ENCODE measurements around the gene PRKRA.
"Not testable (repeated sequence)": the region's sequence is repeated elsewhere in the genome, so short reads cannot be mapped to it uniquely, and the experiment has no call there.

PRKRA gene

DNA sequence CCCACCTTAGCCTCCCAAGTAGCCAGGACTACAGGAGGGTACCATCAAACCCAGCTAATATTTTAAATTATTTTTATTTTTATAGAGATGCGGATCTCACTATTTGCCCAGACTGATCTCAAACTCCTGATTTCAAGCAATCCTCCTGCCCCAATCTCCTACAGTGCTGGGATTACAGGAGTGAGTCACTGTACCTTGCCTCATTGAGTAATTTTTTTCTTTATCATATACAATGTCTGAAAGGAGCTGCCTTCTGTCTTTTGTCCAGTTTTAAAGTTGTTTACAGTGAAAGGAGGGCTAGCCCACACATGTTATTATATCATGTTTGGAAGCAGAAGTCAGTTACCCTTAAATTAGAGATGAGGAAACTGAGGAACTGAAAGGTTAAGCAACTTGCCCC, 32.5 kb downstream of the PRKRA start:
- DNase-seq (ENCODE audit: low read depth): peak; percentile 80
- TF ChIP-seq, protein P1, sequence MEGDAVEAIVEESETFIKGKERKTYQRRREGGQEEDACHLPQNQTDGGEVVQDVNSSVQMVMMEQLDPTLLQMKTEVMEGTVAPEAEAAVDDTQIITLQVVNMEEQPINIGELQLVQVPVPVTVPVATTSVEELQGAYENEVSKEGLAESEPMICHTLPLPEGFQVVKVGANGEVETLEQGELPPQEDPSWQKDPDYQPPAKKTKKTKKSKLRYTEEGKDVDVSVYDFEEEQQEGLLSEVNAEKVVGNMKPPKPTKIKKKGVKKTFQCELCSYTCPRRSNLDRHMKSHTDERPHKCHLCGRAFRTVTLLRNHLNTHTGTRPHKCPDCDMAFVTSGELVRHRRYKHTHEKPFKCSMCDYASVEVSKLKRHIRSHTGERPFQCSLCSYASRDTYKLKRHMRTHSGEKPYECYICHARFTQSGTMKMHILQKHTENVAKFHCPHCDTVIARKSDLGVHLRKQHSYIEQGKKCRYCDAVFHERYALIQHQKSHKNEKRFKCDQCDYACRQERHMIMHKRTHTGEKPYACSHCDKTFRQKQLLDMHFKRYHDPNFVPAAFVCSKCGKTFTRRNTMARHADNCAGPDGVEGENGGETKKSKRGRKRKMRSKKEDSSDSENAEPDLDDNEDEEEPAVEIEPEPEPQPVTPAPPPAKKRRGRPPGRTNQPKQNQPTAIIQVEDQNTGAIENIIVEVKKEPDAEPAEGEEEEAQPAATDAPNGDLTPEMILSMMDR (IDR thresholded peaks at IDR 0.05; ENCODE audit: insufficient read depth, low read depth, low read length, missing control alignments): no peak

DNA sequence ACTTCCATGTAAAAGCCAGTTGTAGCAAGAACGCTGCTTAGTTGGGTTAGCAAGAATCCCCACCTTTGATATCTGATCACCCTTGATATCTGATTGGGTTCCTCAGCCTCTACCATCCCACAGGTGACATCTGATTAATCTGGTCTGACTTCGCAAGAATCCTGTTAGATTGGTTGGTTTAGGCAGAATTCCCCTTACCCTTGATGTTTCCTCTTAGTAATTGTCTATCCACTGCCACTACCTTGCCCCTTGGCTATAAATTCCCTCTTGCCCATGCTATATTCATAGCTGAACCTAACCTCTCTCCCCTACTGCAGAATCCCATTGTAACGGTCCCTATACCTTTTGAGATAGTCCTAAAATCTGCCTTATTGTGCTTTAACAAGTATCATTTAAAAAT, 33.1 kb downstream of the PRKRA start:
- DNase-seq (ENCODE audit: low read depth): peak; percentile 68
- TF ChIP-seq, protein P1 (IDR thresholded peaks at IDR 0.05; ENCODE audit: insufficient read depth, low read depth, low read length, missing control alignments): no peak
- no peak overlapping the region for H3K4me3 ChIP-seq (ENCODE audit: low read length)

More for the DNA sequence above, 32.5 kb downstream of the PRKRA start:
- no peak overlapping the region for H3K4me3 ChIP-seq (ENCODE audit: low read length)

DNA sequence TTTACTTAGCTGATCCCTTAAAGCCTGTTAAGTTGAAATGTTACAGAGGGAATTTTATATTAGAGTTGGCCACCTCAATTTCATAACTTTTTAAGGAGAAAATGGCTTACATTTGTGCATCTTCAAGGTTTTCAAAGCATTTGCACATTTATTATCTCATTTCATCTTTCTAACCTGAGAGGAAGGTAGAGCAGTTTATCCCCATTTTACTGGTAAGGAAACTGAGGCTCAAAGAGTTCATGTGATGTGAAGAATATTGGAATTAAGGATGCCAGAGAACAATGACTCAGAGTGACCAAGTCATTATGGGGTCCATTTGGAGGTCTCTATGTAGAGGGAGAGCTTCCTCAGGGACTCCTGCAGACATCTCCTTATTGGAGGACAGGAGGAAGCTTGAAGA, 35.0 kb downstream of the PRKRA start:
- DNase-seq (ENCODE audit: low read depth): no peak

DNA sequence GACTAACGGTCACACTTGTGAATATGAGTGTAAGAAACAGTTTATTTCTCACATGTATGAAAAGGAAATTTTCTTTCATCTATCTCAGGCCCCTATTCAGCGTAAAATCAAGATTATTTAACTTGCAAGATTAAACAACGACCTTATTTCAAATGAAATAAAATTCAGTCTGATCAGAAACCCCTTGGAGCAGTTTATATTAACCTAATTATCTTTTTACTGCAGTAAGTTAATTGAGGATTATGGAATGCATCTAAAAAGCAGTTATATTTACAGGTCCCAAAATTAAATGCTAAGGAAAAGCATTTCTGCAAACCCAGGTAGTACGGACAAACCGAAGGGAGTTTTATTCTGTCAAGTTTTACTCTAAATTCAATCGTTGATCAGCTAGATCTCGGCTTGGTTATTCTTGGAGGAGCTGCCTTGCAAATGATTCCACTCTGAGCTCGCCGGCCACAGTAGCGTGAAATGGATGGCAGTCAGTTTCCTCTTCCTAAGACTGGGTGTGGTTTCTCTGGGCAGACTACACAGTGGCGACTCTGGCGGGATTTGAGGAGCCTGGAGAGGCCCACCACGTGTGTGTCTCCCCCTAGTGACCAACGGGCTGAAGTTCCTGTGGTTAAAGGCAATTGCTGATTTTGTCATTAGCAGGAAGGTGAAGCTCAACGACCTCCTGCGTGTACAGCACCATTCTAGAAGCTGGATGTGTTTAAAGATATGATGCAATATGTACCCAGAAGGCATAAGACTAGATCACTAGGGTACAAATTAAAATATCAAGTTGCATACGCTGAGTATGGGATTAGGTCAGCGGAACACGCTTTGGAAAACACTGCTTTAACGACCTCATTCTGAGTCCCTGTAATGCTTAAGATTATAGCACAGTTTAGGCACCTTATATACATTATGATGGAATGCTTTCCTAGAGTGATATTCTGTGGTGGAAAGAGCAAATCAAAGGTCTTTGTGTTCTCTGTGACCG, 36.4 kb downstream of the PRKRA start:
- TF ChIP-seq, protein P1 (IDR thresholded peaks at IDR 0.05; ENCODE audit: insufficient read depth, low read depth, low read length, missing control alignments): peak; percentile 96
- peak overlapping the region; percentile 55 for H3K4me3 ChIP-seq (ENCODE audit: low read length)

More for the DNA sequence above, 35.0 kb downstream of the PRKRA start:
- TF ChIP-seq, protein P1 (IDR thresholded peaks at IDR 0.05; ENCODE audit: insufficient read depth, low read depth, low read length, missing control alignments): no peak
- H3K4me3 ChIP-seq (ENCODE audit: low read length): no peak overlapping the region

DNA sequence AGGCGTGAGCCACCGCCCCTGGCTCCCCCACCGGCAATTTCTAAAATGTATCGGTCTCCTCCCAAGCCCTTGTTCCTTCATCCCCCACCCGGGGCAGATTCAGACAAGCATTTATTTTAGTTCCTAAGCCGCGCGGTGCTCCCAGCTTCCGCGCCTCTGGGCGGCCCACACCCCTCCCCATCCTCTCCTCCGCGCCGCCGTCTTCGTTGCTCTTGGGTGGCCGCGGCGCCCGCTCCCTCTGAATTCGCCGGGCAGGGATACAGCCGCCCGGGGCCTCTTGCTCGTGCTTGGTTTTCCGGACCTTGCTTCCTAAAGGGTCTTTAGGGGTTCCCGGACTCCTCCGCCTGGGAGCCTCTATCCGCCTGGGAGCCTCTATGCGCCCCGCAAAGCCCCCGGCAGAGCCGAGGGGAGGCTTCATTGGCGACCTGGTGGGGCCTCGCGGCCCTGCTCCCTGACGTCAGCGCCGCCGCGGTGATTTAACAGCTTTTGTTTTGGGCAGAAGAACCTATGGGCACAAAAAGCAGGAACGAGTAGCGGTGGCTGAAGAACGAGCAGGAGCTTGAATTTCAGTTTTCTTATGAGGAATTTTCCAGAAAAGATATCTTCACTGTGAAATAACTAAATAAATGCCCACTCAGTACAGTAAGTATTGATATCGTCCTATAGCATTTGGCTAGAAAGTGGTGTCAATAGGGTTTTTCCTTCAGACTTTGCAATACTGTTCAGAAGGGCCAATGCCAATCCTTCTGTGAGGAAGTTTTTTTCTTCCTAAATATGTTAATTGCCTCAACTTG, 37.3 kb downstream of the PRKRA start:
- TF ChIP-seq, protein P1 (IDR thresholded peaks at IDR 0.05; ENCODE audit: insufficient read depth, low read depth, low read length, missing control alignments): no peak
- peak; percentile 61 for DNase-seq (ENCODE audit: low read depth)
- H3K4me3 ChIP-seq (ENCODE audit: low read length): peak overlapping the region; percentile 55

More for the DNA sequence above, 36.4 kb downstream of the PRKRA start:
- peak; percentile 93 for DNase-seq (ENCODE audit: low read depth)

DNA sequence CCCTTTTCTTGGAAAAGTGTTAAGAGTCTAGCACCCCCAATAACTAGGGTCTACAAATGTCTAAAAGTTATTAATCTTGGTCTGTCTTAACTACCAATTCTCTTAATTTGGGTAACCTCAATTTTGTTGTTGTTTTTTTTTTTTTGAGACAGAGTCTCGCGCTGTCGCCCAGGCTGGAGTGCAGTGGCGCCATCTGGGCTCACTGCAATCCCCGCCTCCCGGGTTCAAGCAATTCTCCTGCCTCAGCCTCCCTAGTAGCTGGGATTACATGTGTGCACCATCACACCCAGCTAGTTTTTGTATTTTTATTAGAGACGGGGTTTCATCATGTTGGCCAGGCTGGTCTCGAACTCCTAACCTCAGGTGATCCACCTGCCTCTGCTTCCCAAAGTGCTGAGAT, 38.5 kb downstream of the PRKRA start:
- not testable (repeated sequence) for H3K4me3 ChIP-seq (ENCODE audit: low read length); DNase-seq (ENCODE audit: low read depth)

DNA sequence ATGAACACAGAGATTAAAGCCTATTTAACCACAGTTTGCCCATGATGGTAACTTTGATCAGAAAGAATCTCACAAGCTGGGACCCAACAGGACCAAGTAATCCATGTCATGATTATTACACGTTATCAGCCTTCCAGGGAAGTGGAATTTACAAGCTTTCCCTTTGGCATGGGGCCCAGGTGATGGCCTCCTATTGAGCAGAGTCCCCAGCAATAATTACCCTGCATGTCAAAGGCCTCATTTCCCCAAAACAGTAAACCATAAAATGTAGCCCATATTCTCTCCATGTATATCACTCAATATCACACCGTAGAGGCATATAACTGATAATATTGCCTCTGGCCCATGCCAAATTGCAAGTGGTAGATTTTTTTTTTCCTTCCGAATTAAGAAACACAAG, 38.9 kb downstream of the PRKRA start:
- TF ChIP-seq, protein P1 (IDR thresholded peaks at IDR 0.05; ENCODE audit: insufficient read depth, low read depth, low read length, missing control alignments): no peak
- no peak overlapping the region for H3K4me3 ChIP-seq (ENCODE audit: low read length)
- DNase-seq (ENCODE audit: low read depth): no peak

All from epithelial cell of esophagus (primary cell).